Activated naive CD4-positive, alpha-beta T cell treated with anti-CD3 and anti-CD28 coated beads for 36 hours (primary cell): ENCODE measurements around the gene FKBP1A. TPM values are rescaled to one million over a fixed set of nuclear protein-coding genes. Genes with fewer than 3 reads are reported as not detected.

ENCODE experiments used
- CTCF ChIA-PET: fragments of 350-600 bp; sonication (Branson Sonifier 250); formaldehyde crosslinking; loops from one replicate; lab custom pipeline; 2021; ENCODE audit warnings: antibody characterized with exemption; lab: Charles Lee
- DNase-seq: peaks from one replicate; pipeline ENCODE4 v3.0.0-alpha.2; 2020
- H3K27ac Mint-ChIP-seq: one replicate; pipeline ENCODE4 v1.8.0; 2021; ENCODE audit warnings: mild to moderate bottlenecking, mixed read lengths
- H3K27me3 Mint-ChIP-seq: one replicate; pipeline ENCODE4 v1.8.0; 2021; ENCODE audit warnings: low read depth, mixed read lengths
- H3K36me3 Mint-ChIP-seq: one replicate; pipeline ENCODE4 v1.8.0; 2021; ENCODE audit warnings: low read depth, mixed read lengths
- H3K4me1 Mint-ChIP-seq: one replicate; pipeline ENCODE4 v1.8.0; 2021; ENCODE audit warnings: low read depth, mixed read lengths
- H3K4me3 Mint-ChIP-seq: one replicate; pipeline ENCODE4 v1.8.0; 2021; ENCODE audit warnings: mild to moderate bottlenecking, moderate library complexity, mixed read lengths
- H3K9me3 Mint-ChIP-seq: one replicate; pipeline ENCODE4 v1.8.0; 2021; ENCODE audit warnings: mixed read lengths
- intact Hi-C: fragments of 100-400 bp; cut with micrococcal nuclease; formaldehyde crosslinking; loops from one replicate; pipeline ENCODE4 v1.15.1; 2023
- total RNA-seq, 2 experiments: library from RNA; stranded (reverse); gene quantifications; one replicate each; pipeline ENCODE4 v1.2.3, GENCODE V29; 2021

The FKBP1A gene
- total RNA-seq, 2 experiments from 2014 or later = 232 to 237 TPM

- Mint-ChIP-seq H3K9me3 (no peaks in the 10 kb centered on the region), H3K4me1 (peaks cover 95% of the 10 kb centered on the region), H3K36me3 (peaks cover 20% of the 10 kb centered on the region), H3K4me3 (no peak overlapping the region), H3K27me3 (no peaks in the 10 kb centered on the region), H3K27ac (peak overlapping the region; percentile 40)
- CTCF ChIA-PET = interaction anchor here (0.6 to 1.4 kb wide), 6 partner anchors 9 to 395 kb away, joined by 3 to 4 read pairs (median 3); no protein-coding TSS in a partner anchor
- intact Hi-C loops = no loop called here
- DNase-seq = no peak
Measured at GRCh38 chr20:1381753-1382591, 10.9 kb downstream of the FKBP1A start.

GRCh38 chr20:1378735-1379125 is 14.1 kb downstream of the FKBP1A start:
- H3K36me3 Mint-ChIP-seq = peaks cover 21% of the 10 kb centered on the region
- no peak overlapping the region for H3K4me3 Mint-ChIP-seq
- peaks cover 83% of the 10 kb centered on the region for H3K4me1 Mint-ChIP-seq
- intact Hi-C loops = no loop called here
- CTCF ChIA-PET = no interaction called here
- DNase-seq = no peak
- no peaks in the 10 kb centered on the region for H3K9me3 Mint-ChIP-seq
- H3K27ac Mint-ChIP-seq = no peak overlapping the region
- no peaks in the 10 kb centered on the region for H3K27me3 Mint-ChIP-seq

GRCh38 chr20:1377984-1378734 is 14.7 kb downstream of the FKBP1A start:
- peaks cover 27% of the 10 kb centered on the region for H3K36me3 Mint-ChIP-seq
- peak; percentile 48 for DNase-seq
- no peaks in the 10 kb centered on the region for H3K27me3 Mint-ChIP-seq
- H3K4me1 Mint-ChIP-seq = peaks cover 81% of the 10 kb centered on the region
- H3K27ac Mint-ChIP-seq = peak overlapping the region; percentile 89
- H3K9me3 Mint-ChIP-seq = no peaks in the 10 kb centered on the region
- intact Hi-C loops = loop anchor here (1.0 to 2.0 kb wide), 3 partner anchors 10 to 53 kb away; no protein-coding TSS in a partner anchor
- no peak overlapping the region for H3K4me3 Mint-ChIP-seq
- CTCF ChIA-PET = interaction anchor here (0.7 to 1.2 kb wide), 3 partner anchors 9 to 19 kb away, joined by 3 to 4 read pairs (median 3); no protein-coding TSS in a partner anchor

- Mint-ChIP-seq H3K9me3 (no peaks in the 10 kb centered on the region), H3K27me3 (no peaks in the 10 kb centered on the region), H3K27ac (peak overlapping the region; percentile 89), H3K4me3 (peak overlapping the region; percentile 53), H3K4me1 (peaks cover 77% of the 10 kb centered on the region), H3K36me3 (peaks cover 30% of the 10 kb centered on the region)
- CTCF ChIA-PET = interaction anchor here (0.7 to 1.5 kb wide), 6 partner anchors 8 to 18 kb away, joined by 3 to 4 read pairs (median 3); no protein-coding TSS in a partner anchor
- DNase-seq = peak; percentile 60
- intact Hi-C loops = loop anchor here (1.0 to 2.0 kb wide), 3 partner anchors 11 to 52 kb away; no protein-coding TSS in a partner anchor
Measured at GRCh38 chr20:1377341-1377871, 15.4 kb downstream of the FKBP1A start.

- peaks cover 29% of the 10 kb centered on the region for H3K36me3 Mint-ChIP-seq
- no peak for DNase-seq
- H3K4me1 Mint-ChIP-seq = peaks cover 69% of the 10 kb centered on the region
- CTCF ChIA-PET = interaction anchor here (0.7 to 1.5 kb wide), 7 partner anchors 11 to 62 kb away, joined by 3 to 4 read pairs (median 3); no protein-coding TSS in a partner anchor
- peak overlapping the region; percentile 89 for H3K27ac Mint-ChIP-seq
- intact Hi-C loops = loop anchor here (1.0 to 2.0 kb wide), 3 partner anchors 12 to 51 kb away; no protein-coding TSS in a partner anchor
- H3K9me3 Mint-ChIP-seq = no peaks in the 10 kb centered on the region
- H3K27me3 Mint-ChIP-seq = no peaks in the 10 kb centered on the region
- H3K4me3 Mint-ChIP-seq = peak overlapping the region; percentile 53
Measured at GRCh38 chr20:1376408-1377270, 16.2 kb downstream of the FKBP1A start.

- CTCF ChIA-PET = interaction anchor here (0.7 to 1.2 kb wide), 3 partner anchors 16 to 62 kb away, joined by 3 read pairs; no protein-coding TSS in a partner anchor
- no peaks in the 10 kb centered on the region for H3K9me3 Mint-ChIP-seq
- H3K27ac Mint-ChIP-seq = peak overlapping the region; percentile 57
- H3K4me3 Mint-ChIP-seq = no peak overlapping the region
- peaks cover 67% of the 10 kb centered on the region for H3K4me1 Mint-ChIP-seq
- no peak for DNase-seq
- H3K36me3 Mint-ChIP-seq = peaks cover 34% of the 10 kb centered on the region
- H3K27me3 Mint-ChIP-seq = no peaks in the 10 kb centered on the region
- intact Hi-C loops = loop anchor here (2.0 kb wide), 1 partner anchor 19 kb away; no protein-coding TSS in a partner anchor
Measured at GRCh38 chr20:1376007-1376406, 16.8 kb downstream of the FKBP1A start.

- no peaks in the 10 kb centered on the region for H3K27me3 Mint-ChIP-seq
- DNase-seq = no peak
- intact Hi-C loops = no loop called here
- H3K36me3 Mint-ChIP-seq = peaks cover 35% of the 10 kb centered on the region
- peak overlapping the region; percentile 34 for H3K27ac Mint-ChIP-seq
- H3K4me3 Mint-ChIP-seq = no peak overlapping the region
- CTCF ChIA-PET = no interaction called here
- H3K4me1 Mint-ChIP-seq = peaks cover 63% of the 10 kb centered on the region
- H3K9me3 Mint-ChIP-seq = no peaks in the 10 kb centered on the region
Measured at GRCh38 chr20:1375515-1375914, 17.3 kb downstream of the FKBP1A start.

GRCh38 chr20:1374246-1374645 is 18.6 kb downstream of the FKBP1A start:
- H3K36me3 Mint-ChIP-seq = peaks cover 39% of the 10 kb centered on the region
- CTCF ChIA-PET = no interaction called here
- no peaks in the 10 kb centered on the region for H3K9me3 Mint-ChIP-seq
- H3K27me3 Mint-ChIP-seq = no peaks in the 10 kb centered on the region
- intact Hi-C loops = no loop called here
- no peak overlapping the region for H3K4me3 Mint-ChIP-seq
- no peak for DNase-seq
- H3K4me1 Mint-ChIP-seq = peaks cover 54% of the 10 kb centered on the region
- H3K27ac Mint-ChIP-seq = peak overlapping the region; percentile 13

- no peak overlapping the region for H3K4me3 Mint-ChIP-seq
- H3K27me3 Mint-ChIP-seq = no peaks in the 10 kb centered on the region
- intact Hi-C loops = no loop called here
- H3K36me3 Mint-ChIP-seq = peaks cover 43% of the 10 kb centered on the region
- peak overlapping the region; percentile 13 for H3K27ac Mint-ChIP-seq
- DNase-seq = no peak
- H3K4me1 Mint-ChIP-seq = peaks cover 51% of the 10 kb centered on the region
- H3K9me3 Mint-ChIP-seq = no peaks in the 10 kb centered on the region
- CTCF ChIA-PET = no interaction called here
Measured at GRCh38 chr20:1373614-1374013, 19.2 kb downstream of the FKBP1A start.

- DNase-seq = no peak
- H3K9me3 Mint-ChIP-seq = no peaks in the 10 kb centered on the region
- intact Hi-C loops = no loop called here
- peaks cover 45% of the 10 kb centered on the region for H3K36me3 Mint-ChIP-seq
- H3K27me3 Mint-ChIP-seq = no peaks in the 10 kb centered on the region
- CTCF ChIA-PET = no interaction called here
- no peak overlapping the region for H3K27ac Mint-ChIP-seq
- H3K4me3 Mint-ChIP-seq = no peak overlapping the region
- peaks cover 48% of the 10 kb centered on the region for H3K4me1 Mint-ChIP-seq
Measured at GRCh38 chr20:1373036-1373435, 19.8 kb downstream of the FKBP1A start.

- intact Hi-C loops = no loop called here
- Mint-ChIP-seq H3K9me3 (no peaks in the 10 kb centered on the region), H3K4me3 (no peak overlapping the region), H3K36me3 (peaks cover 48% of the 10 kb centered on the region), H3K27ac (peak overlapping the region; percentile 57), H3K4me1 (peaks cover 37% of the 10 kb centered on the region), H3K27me3 (no peaks in the 10 kb centered on the region)
- CTCF ChIA-PET = interaction anchor here (1.3 kb wide), 1 partner anchor 10 kb away, joined by 3 read pairs; no protein-coding TSS in a partner anchor
- no peak for DNase-seq
Measured at GRCh38 chr20:1371830-1372539, 20.9 kb downstream of the FKBP1A start.
